HG03039 (cell line): ENCODE measurements around the gene MARK3.

Source experiments
- ATAC-seq: cut with Tn5 transposase; IDR thresholded peaks from one replicate; pipeline ENCODE4 v1.9.1; 2021; ENCODE audit warnings: mild to moderate bottlenecking, moderate library complexity; ENCODE audit not compliant: unreplicated experiment

Gene MARK3

GRCh38 chr14:103546652-103547454 lies 161.6 kb downstream of the MARK3 start:
- ATAC-seq, result no peak

- no peak for ATAC-seq
Measured at GRCh38 chr14:103547455-103547940, 162.3 kb downstream of the MARK3 start.

GRCh38 chr14:103547941-103548462 lies 162.8 kb downstream of the MARK3 start:
- ATAC-seq, result no peak

GRCh38 chr14:103548463-103549351 lies 163.5 kb downstream of the MARK3 start:
- ATAC-seq, result no peak

- no peak for ATAC-seq
Measured at GRCh38 chr14:103549361-103550311, 164.4 kb downstream of the MARK3 start.

GRCh38 chr14:103550451-103551337 lies 165.5 kb downstream of the MARK3 start:
- ATAC-seq, result no peak

- ATAC-seq, result no peak
Measured at GRCh38 chr14:103551338-103551762, 166.1 kb downstream of the MARK3 start.

DNA sequence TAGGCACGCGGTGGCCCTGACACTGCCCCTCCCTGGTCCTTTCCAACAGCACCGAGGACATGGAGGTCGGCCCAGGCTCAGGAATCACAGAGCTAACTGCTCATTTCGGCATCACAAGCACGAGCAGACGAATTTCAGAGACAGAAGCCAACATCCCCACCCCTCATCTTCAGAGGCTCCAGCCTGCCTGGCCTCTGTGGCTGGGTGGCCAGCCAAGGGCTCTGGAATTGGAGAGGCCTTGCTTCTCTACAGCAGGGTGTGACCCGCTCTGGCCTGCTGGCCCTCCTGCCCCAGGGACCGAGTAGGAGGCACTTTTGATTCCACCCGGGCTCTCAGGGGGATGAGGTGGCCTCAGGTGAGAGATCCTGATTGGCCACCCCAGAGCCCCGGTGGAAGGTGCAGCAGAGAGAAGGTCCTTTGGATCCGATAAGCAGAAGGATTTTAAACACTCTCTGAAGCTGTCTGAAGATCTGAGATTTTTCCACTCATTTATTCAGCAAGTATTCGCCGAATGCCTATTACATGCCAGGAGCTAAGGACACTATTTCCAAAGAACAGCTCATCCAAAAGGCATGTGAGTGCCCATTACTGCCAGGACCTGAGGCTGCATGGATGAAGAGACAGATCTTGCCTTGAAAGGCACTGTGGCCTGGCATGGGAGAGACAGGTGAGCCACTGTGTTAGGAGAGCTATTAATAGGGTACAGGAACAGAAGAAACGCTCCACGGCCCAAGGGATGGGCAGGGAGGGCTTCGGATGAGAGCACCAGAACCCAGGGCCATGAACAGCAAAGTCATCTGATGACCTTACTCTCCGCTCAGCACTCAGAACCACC lies 167.0 kb downstream of the MARK3 start:
- no peak for ATAC-seq

- ATAC-seq, result no peak
Measured at GRCh38 chr14:103552846-103553210, 167.6 kb downstream of the MARK3 start.
